ENCODE data around the gene USP17L29.
"Not testable (repeated sequence)": the region's sequence is repeated elsewhere in the genome, so short reads cannot be mapped to it uniquely, and the experiment has no call there.

The USP17L29 gene

GRCh38 chr4:9353338-9353737 is at the start of gene USP17L29:
USP17L29 (plus strand) TSS chr4:9353638; CDS start chr4:9353638, 0 bp downstream.
- DNase-seq (ENCODE audit: low spot score) = not testable (repeated sequence)

GRCh38 chr4:9324191-9324590 is 29.2 kb upstream of the USP17L29 start:
- not testable (repeated sequence) for DNase-seq (ENCODE audit: low spot score)

- DNase-seq (ENCODE audit: low spot score) = not testable (repeated sequence)
Measured at GRCh38 chr4:9324865-9325264, 28.6 kb upstream of the USP17L29 start, which contains the start of gene USP17L24. USP17L24 (plus strand) TSS chr4:9325165; CDS start chr4:9325165, 0 bp downstream.

GRCh38 chr4:9329611-9330010 is 23.8 kb upstream of the USP17L29 start, which contains the start of gene USP17L25:
USP17L25 (plus strand) TSS chr4:9329911; CDS start chr4:9329911, 0 bp downstream.
- DNase-seq (ENCODE audit: low spot score) = not testable (repeated sequence)

- DNase-seq (ENCODE audit: low spot score) = not testable (repeated sequence)
Measured at GRCh38 chr4:9334358-9334757, 19.1 kb upstream of the USP17L29 start, which contains the start of gene USP17L26. USP17L26 (plus strand) TSS chr4:9334658; CDS start chr4:9334658, 0 bp downstream.

GRCh38 chr4:9339103-9339502 is 14.3 kb upstream of the USP17L29 start, which contains the start of gene USP17L5:
USP17L5 (plus strand) TSS chr4:9339403; CDS start chr4:9339403, 0 bp downstream.
- DNase-seq (ENCODE audit: low spot score) = not testable (repeated sequence)

GRCh38 chr4:9343848-9344247 is 9.6 kb upstream of the USP17L29 start, which contains the start of gene USP17L27:
USP17L27 (plus strand) TSS chr4:9344148; CDS start chr4:9344148, 0 bp downstream.
- not testable (repeated sequence) for DNase-seq (ENCODE audit: low spot score)

GRCh38 chr4:9348593-9348992 is 4.8 kb upstream of the USP17L29 start, which contains the start of gene USP17L28:
USP17L28 (plus strand) TSS chr4:9348893; CDS start chr4:9348893, 0 bp downstream.
- not testable (repeated sequence) for DNase-seq (ENCODE audit: low spot score)

- DNase-seq (ENCODE audit: low spot score) = not testable (repeated sequence)
Measured at GRCh38 chr4:9350866-9351265, 2.6 kb upstream of the USP17L29 start.

- not testable (repeated sequence) for DNase-seq (ENCODE audit: low spot score)
Measured at GRCh38 chr4:9362829-9363228, 9.4 kb downstream of the USP17L29 start, which contains the start of gene USP17L30. USP17L30 (plus strand) TSS chr4:9363129; CDS start chr4:9363129, 0 bp downstream.

GRCh38 chr4:9379881-9380280 is 26.4 kb downstream of the USP17L29 start:
- not testable (repeated sequence) for DNase-seq (ENCODE audit: low spot score)

- DNase-seq (ENCODE audit: low spot score) = peak; percentile 10
Measured at GRCh38 chr4:9381012-9381534, 27.6 kb downstream of the USP17L29 start.

GRCh38 chr4:9384126-9384525 is 30.7 kb downstream of the USP17L29 start:
- DNase-seq (ENCODE audit: low spot score) = peak; percentile 20

GRCh38 chr4:9389001-9389400 is 35.6 kb downstream of the USP17L29 start:
- peak; percentile 47 for DNase-seq (ENCODE audit: low spot score)
